H54 (cell line): Measurements from ENCODE around the gene SLC6A7.
A peak's percentile ranks its signal among the peaks of the same experiment; 100 is the strongest.
"Not testable (repeated sequence)": the region's sequence is repeated elsewhere in the genome, so short reads cannot be mapped to it uniquely, and the experiment has no call there.

ENCODE experiments used
- DNase-seq: peaks from one replicate; pipeline ENCODE4 v3.0.0; 2011; ENCODE audit warnings: low spot score, mixed read lengths; ENCODE audit not compliant: insufficient read length
- FAIRE-seq: peaks from 3 replicates; lab custom pipeline; 2011; peaks lifted over from hg19 to GRCh38; lab: Jason Lieb, UNC
- POLR2A ChIP-seq: IDR thresholded peaks from 2 replicates; pipeline ENCODE4 v1.6.1; 2011; ENCODE audit warnings: low read depth, mild to moderate bottlenecking, low read length

Gene SLC6A7

GRCh38 chr5:150217873-150218692, 28.2 kb downstream of the SLC6A7 start:
- DNase-seq, result peak; percentile 73
- FAIRE-seq, result peak; percentile 74
- no peak for TF ChIP-seq POLR2A

DNA sequence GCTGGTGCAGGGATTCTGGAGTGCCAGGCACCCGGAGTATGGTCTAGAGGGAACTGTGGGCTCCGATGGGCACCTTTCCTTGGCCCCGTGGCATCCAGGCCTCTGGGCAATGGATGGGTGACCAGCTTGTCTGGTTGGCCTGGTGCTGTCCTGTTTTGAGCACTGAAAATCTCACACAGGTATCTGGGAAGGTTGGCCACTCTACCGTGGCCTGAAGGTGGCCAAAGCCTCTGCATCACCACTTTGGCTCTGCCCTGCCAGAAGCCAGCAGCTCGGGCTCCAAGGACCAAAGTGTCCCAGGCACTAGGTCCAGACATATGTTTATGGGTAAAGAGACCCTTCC, 28.8 kb downstream of the SLC6A7 start:
- no peak for DNase-seq
- no peak for TF ChIP-seq POLR2A
- FAIRE-seq, result no peak

DNA sequence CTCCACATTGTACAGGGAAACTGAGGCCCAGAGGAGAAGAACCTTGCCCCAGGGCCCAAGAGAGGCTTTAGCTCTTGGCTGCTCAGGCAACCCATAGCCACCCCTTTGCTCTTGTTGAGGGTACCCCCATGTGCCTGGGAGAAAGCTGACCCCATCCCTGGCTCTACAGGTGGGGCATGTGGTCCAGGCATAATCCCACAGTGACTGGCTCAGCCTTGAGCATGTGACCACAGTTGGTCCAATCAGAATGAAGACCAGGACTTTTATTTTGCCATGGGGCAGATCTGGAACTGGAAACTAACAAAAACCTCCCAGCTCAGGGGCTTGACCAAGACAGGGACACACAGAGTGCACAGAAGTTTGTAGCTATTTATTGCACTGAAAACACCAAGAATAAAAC, 29.3 kb downstream of the SLC6A7 start:
- FAIRE-seq, result no peak

GRCh38 chr5:150219861-150220260, 30.0 kb downstream of the SLC6A7 start:
- DNase-seq, result no peak
- no peak for FAIRE-seq
- no peak for TF ChIP-seq POLR2A

More for the DNA sequence above, 29.3 kb downstream of the SLC6A7 start:
- TF ChIP-seq POLR2A, result no peak
- DNase-seq, result no peak

DNA sequence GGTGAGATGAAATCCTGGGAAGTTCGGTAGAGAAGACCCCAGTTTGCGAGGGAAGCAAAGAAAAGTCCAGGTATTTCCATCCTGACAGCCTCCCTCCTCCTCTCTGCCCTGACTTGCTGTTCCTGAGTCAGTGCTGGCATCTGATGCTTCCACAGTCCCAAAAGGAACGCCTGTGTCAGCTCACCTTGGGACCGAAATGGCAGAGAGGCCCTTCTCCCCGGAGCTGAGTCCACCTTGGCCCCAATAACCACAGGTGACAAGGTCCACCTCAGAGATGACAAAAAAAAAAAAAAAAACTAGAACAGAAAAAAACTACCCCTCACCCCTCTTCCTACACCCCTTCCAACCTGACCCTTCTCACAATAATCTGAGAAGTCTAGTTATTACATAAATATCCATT, 31.6 kb downstream of the SLC6A7 start:
- no peak for TF ChIP-seq POLR2A
- FAIRE-seq, result no peak
- no peak for DNase-seq

GRCh38 chr5:150222906-150223305, 33.0 kb downstream of the SLC6A7 start:
- DNase-seq (no peak), FAIRE-seq (no peak)
- TF ChIP-seq POLR2A, result no peak

DNA sequence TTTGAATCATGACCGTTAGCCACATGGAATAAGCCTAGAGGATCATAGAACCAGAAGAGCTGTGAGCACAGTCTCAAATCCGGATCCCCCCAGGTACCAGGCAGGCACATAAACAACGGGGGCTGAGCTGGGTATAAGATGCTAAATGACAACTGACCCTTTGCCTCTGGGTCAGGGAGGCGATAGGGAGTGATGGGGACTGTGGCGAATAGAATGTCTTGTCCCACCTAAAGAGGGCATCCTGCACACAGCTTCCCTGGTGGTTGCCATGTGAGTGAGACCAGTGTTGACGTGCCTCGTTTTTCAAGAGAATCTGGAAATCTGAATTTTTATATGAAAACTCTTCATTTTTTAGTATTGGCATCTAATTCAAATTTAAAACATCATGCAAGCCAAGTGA, 33.6 kb downstream of the SLC6A7 start:
- no peak for FAIRE-seq
- TF ChIP-seq POLR2A, result no peak
- DNase-seq, result no peak

- no peak for TF ChIP-seq POLR2A
- FAIRE-seq (no peak), DNase-seq (no peak)
These were observed 34.7 kb downstream of the SLC6A7 start for GRCh38 chr5:150224483-150225027.

DNA sequence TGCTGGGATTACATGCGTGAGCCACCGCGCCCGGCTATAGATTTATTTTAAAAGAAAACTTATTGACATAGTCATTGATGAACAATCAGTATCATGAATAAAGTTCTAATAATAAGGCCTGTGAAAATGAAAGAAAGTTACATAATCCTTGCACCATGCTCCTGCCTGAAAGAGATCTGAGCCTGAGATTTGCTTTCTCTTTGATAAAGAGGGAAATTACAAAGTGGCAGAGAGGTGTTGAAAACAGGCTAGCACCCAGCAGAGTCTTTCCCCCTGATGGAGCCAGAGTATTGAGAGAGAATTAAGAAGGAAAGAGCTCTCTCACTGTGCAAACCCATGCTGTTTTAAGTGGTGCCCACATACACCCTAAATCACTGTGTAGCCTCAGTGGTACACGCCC, 37.2 kb downstream of the SLC6A7 start:
- FAIRE-seq (no peak), DNase-seq (no peak)
- TF ChIP-seq POLR2A, result no peak

DNA sequence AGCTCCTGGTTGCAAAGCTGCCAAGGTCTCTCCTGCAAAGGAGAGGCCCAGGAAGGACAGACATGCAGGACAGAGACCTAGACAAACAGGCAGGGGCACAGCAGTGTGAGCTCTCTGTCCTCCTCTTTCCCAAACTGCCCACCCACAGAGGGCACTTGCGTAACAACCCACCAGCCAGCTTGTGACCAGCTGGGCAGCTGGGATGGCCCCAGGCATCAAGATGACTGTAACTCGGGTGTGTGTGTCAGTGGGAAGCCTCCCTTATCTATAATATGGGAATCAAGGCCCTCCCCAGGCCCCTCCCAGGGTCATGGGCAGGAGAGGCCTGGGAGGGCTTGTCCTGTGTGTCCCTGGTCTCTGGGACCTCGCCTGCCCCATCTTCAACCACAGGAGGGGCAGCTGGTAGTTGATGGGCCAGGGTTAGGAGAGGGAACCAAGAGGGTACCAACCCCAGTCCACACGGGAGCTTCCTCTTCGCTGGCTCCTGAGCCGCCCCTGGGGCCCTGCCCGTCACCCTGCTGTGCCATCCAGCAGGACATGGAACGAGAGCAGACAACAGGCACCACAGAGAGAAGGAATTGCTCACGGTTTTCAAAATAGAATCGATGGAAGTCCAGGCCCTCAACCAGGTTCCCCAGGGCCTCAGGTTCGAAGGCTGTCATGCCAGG, 37.9 kb downstream of the SLC6A7 start:
- DNase-seq, result no peak
- FAIRE-seq, result no peak

DNA sequence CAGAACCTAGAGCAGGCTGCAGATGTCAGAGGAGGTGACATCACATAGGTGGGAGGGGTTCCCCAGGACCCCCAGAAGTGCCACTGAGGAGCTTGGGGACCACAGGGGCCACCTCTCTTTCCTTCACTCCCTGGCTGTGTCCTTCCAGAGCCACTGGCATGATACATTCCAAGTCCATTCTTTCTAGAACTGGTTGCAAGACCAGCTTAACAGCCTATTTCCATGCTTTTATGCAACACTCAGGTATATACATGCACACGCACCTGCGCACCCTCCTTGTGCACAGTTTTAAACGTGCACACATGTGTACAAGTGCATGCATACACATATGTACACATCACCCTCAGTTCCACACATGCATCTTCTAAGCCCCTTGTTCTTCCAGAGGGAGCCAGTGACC, 39.7 kb downstream of the SLC6A7 start:
- DNase-seq, result no peak
- FAIRE-seq, result no peak
- no peak for TF ChIP-seq POLR2A

More for the DNA sequence above, 37.9 kb downstream of the SLC6A7 start:
- no peak for TF ChIP-seq POLR2A

- DNase-seq, result no peak
- no peak for TF ChIP-seq POLR2A
- no peak for FAIRE-seq
These were observed 41.0 kb downstream of the SLC6A7 start for GRCh38 chr5:150230842-150231241.

DNA sequence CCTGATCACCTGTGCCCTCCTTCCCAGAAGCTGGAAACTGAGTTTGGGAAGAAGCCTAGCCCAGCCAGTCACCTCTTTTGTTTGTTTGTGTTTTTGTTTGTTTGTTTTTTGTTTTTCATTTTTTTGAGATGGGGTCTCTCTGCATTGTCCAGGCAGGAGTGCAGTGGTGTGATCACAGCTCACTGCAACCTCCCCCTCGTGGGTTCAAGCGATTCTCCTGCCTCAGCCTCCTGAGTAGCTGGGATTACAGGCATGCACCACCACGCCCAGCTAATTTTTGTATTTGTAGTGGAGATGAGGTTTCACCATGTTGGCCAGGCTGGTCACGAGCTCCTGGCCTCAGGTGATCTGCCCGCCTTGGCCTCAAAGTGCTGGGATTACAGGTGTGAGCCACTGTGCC, 43.8 kb downstream of the SLC6A7 start:
- FAIRE-seq, result not testable (repeated sequence)

More for the DNA sequence above, 43.8 kb downstream of the SLC6A7 start:
- DNase-seq, result not testable (repeated sequence)
